Measurements from ENCODE around the gene SSBP2. TPM values are rescaled to one million over a fixed set of nuclear protein-coding genes. Genes with fewer than 3 reads are reported as not detected.

SSBP2 gene
- total RNA-seq, 4 donors from 2014 or later = 48.6 to 80.4 (median 71.9) TPM

- TF ChIP-seq, protein P1, sequence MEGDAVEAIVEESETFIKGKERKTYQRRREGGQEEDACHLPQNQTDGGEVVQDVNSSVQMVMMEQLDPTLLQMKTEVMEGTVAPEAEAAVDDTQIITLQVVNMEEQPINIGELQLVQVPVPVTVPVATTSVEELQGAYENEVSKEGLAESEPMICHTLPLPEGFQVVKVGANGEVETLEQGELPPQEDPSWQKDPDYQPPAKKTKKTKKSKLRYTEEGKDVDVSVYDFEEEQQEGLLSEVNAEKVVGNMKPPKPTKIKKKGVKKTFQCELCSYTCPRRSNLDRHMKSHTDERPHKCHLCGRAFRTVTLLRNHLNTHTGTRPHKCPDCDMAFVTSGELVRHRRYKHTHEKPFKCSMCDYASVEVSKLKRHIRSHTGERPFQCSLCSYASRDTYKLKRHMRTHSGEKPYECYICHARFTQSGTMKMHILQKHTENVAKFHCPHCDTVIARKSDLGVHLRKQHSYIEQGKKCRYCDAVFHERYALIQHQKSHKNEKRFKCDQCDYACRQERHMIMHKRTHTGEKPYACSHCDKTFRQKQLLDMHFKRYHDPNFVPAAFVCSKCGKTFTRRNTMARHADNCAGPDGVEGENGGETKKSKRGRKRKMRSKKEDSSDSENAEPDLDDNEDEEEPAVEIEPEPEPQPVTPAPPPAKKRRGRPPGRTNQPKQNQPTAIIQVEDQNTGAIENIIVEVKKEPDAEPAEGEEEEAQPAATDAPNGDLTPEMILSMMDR (IDR thresholded peaks at IDR 0.05; ENCODE audit: low read depth) = no peak
Observed at GRCh38 chr5:81778642-81779041, 27.7 kb upstream of the SSBP2 start.

GRCh38 chr5:81776258-81776657 is 25.4 kb upstream of the SSBP2 start:
- TF ChIP-seq, protein P1 (IDR thresholded peaks at IDR 0.05; ENCODE audit: low read depth) = no peak

DNA sequence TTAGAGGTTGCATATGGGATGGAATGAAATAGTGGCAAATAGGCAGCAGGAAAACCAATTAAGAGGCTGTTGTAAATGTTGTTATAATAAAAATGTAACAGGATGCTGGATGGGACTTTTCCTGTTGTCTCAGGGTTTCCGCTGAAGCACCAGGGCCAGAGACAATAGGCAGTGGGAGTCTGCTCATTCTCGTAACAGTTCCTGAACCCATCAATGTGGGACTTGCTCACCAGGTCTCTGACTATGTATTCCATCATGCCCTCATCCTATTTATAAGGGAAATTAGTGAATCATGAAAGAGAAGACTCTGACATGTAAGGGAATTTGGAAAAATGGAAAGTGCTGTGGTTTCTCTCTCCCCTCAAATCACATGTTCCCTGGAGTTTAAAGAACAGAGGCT is 23.5 kb upstream of the SSBP2 start:
- TF ChIP-seq, protein P1 (IDR thresholded peaks at IDR 0.05; ENCODE audit: low read depth) = no peak

DNA sequence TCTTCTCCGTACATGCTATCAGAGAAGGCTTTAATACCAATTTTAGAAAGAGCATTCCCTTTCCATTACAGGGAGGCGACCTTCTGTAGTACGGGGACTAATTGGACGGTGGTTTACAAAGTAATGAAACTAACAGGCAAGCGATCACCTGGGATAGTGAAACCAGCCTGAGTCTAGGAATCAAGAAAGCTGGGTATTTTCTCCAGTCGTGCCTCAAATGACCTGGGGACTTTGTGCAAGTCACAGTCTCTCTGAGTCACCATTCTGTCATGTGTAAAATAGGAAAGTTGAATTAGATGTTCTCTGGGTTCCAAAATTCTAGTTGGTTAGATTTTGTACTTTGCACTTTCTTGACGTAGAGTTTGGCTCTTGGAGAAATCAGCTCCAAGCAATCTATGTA is 22.7 kb upstream of the SSBP2 start:
- TF ChIP-seq, protein P1 (IDR thresholded peaks at IDR 0.05; ENCODE audit: low read depth) = no peak

- TF ChIP-seq, protein P1 (IDR thresholded peaks at IDR 0.05; ENCODE audit: low read depth) = no peak
Observed at GRCh38 chr5:81773161-81773560, 22.3 kb upstream of the SSBP2 start.

- TF ChIP-seq, protein P1 (IDR thresholded peaks at IDR 0.05; ENCODE audit: low read depth) = no peak
Observed at GRCh38 chr5:81772488-81772887, 21.6 kb upstream of the SSBP2 start.

DNA sequence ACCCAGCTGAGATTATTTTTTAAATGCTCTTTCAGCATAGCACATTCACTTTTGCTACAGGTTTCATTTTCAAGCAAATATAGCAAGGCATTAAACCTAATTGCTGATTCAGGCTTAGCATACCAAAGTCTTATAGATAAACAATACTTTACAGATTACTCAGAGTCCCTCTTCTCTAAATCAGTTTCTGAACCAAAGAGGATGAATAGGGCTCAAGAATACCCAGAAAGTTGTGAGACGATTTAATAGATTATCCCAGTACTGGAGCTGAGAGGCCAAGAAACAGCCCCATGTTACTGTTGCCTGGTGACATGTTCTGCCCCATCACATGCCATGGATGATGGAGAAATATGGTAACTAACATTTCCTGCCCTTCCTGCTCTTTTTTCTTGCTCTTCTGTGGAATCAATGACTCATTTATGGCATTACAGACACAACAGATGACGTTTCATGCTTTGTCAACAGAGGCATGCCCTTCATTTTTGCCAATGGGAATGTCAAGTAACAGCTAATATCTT is 18.1 kb upstream of the SSBP2 start:
- TF ChIP-seq, protein P1 (IDR thresholded peaks at IDR 0.05; ENCODE audit: low read depth) = no peak

Measured in subcutaneous adipose tissue (tissue), 4 donors.